GM12872 (cell line): ENCODE measurements around the gene AMDHD1.

Source experiments
- TF ChIP-seq, protein P1 (sequence below): IDR thresholded peaks from 3 replicates; pipeline ENCODE4 v1.5.1; 2011; ENCODE audit warnings: low read depth, mild to moderate bottlenecking, low read length, moderate library complexity; ENCODE audit not compliant: insufficient read depth

AMDHD1 gene

DNA sequence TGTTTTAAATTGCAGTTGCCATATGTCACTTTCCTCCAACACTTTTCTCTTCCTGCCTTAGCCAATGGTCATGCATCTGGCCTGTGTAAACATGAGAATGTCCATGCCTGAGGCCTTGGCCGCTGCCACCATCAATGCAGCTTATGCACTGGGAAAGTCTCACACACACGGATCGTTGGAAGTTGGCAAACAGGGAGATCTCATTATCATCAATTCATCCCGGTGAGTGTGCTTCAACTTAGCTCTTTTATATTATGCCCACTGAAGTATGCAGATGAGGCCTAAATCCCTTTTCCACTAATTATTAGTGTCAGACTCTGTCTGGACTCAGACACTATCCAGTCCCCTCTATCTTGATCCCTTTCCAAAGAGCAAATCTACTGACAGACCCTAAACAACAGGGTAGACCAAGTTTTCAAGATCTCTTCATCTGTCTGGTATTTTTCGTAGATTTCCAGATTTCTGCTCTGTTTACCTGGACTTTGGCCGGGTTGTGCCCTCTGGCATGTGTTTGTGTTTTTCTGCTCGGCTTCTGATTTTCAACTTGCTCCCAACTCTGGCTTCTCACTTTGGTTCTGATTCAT is 23.2 kb downstream of the AMDHD1 start:
- TF ChIP-seq, protein P1, sequence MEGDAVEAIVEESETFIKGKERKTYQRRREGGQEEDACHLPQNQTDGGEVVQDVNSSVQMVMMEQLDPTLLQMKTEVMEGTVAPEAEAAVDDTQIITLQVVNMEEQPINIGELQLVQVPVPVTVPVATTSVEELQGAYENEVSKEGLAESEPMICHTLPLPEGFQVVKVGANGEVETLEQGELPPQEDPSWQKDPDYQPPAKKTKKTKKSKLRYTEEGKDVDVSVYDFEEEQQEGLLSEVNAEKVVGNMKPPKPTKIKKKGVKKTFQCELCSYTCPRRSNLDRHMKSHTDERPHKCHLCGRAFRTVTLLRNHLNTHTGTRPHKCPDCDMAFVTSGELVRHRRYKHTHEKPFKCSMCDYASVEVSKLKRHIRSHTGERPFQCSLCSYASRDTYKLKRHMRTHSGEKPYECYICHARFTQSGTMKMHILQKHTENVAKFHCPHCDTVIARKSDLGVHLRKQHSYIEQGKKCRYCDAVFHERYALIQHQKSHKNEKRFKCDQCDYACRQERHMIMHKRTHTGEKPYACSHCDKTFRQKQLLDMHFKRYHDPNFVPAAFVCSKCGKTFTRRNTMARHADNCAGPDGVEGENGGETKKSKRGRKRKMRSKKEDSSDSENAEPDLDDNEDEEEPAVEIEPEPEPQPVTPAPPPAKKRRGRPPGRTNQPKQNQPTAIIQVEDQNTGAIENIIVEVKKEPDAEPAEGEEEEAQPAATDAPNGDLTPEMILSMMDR, result no peak

DNA sequence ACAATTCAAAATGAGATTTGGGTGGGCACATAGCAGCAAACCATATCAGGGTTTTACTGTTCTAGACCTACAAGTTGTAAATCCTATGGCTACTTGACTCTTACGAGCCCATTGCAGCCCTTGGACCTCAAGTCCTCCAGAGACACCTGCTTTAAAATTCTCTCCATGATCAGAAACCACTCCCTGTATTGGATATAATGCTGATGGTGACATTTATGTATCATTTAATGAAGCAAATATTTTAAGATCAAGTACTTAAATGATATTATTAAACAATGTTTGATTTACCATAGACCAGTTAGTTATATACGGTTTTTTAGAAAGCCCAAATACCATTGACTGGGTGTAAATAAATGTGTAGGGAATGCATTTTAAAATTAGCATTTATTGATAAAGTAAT is 24.2 kb downstream of the AMDHD1 start:
- TF ChIP-seq, protein P1, result no peak

DNA sequence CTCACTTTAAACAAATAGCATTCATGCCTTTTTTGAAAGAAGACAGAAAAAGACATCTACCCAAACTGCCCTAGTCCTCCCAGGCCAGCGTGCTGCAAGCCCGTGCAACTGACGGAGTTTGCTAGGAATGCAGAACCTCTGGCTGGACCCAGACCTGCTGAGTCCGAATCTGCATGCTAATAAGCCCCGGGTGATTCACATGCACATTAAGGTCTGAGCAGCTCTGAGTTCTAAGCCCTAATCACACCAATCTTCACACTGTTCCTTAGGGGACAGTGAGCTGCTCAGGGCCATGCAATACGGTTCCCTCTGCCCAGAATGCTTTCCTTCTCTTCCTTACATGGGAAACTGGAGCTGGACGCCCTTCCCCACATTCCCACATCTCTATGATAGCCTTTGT is 27.8 kb downstream of the AMDHD1 start:
- TF ChIP-seq, protein P1, result no peak

DNA sequence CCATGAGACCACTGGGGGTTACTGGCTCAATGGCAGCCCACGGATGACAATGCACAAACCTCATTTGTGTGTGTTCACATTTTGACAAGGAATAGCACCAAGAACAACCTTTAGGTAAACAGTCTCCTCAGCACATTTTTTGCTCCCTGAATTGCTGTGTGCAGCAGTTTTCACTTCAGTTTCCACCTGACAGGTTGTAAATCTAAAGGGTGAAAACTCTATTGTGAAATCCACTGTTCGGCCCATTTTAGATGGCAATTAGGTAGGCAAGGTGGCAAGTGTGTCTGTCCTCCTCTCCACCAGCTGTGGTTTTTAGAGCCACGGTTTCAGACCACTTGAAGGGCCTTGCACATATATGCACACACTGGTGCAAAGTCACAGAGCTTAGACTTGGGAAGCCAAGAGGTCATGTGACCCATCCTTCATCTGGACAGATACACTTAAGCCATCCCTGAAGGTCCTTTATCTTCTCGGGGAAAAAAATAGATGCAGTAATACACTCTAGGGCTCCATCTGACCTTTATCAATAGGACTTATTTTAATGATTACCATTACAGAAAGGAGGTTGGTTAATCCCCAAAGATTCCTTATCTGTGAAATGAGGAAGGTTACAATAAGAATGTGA is 29.8 kb downstream of the AMDHD1 start:
- TF ChIP-seq, protein P1, result no peak

DNA sequence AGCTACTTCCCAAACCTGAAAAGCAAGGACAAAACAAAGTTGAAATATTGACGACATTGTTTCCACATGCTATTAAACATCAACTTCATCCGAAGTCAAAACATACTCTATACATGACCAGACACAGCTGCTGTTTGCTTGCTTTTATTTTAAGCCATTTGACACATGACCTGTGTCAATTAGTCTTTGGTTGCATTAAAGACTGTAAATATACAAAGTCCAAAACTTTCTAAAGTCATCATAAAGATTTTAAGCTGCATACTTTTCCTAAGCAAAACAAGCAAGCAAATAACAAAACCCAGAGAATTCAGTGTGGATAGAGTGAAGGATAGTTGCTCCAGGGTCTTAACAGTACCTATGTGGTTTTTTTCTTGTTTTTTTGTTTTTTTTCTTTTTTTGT is 31.2 kb downstream of the AMDHD1 start:
- TF ChIP-seq, protein P1, result no peak

DNA sequence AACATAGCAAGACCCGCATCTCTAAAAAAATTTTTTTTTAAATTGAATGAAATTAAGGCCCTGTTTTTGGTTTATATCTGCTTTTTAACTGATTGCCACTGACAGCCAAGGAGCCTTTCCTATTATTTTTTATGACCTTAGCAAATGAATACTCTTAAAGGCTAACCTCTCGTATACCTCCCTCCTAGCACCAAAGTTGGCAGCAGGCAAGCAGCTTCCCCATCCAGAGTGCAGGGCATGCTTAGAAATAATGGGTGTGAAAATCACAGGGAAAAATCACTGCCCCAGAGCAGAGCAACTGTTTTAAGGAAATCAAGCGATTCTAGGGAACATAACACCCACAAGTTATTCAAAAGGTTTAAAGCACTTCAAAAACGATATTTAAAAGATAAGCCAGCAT is 32.4 kb downstream of the AMDHD1 start:
- TF ChIP-seq, protein P1, result no peak

DNA sequence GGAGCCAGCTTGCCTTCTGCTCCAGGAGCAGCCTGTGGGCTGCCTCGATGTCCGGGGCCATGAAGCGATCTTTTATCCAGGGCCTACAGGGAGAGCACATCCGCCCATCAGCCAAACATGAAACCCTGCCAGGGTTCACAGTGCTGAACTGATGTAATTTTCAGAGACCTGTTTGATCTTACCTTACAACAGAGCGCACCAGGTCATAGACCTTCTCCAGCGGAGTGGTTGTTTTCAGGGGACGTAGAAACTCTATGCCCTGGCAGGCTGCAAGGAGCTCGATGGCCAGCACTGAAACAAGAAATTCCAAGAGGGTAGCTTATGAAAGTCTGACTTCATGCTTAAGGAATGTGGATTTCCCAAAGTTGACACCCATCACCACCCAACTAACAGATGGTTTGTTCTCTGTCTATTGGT is 33.3 kb downstream of the AMDHD1 start:
- TF ChIP-seq, protein P1, result no peak
